CD4-positive, alpha-beta T cell treated with Interleukin-2 at 100 ng/mL for 4 hours (primary cell): ENCODE measurements around the gene MYO1D.
"Not testable (repeated sequence)": the region's sequence is repeated elsewhere in the genome, so short reads cannot be mapped to it uniquely, and the experiment has no call there.

Experiments
- DNase-seq: peaks from one replicate; pipeline ENCODE4 v3.0.0-alpha.2; 2020; ENCODE audit warnings: low spot score

Gene MYO1D

DNA sequence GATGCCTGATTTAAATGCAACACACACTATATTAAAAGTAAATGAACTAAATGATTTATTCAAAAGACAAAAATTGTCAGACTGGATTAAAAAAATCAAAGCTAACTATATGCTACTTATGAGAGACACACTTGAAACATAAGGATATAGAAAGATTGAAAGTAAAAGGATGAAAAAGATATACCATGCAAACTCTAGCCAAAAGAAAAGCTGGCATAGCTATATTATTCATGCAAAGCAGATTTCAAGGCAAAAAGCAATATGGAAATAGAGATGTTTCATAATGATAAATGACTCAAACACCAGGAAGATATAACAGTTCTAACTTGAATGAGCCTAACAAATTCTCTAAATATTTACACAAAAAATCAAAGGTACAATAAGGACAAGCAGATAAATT is 149.2 kb downstream of the MYO1D start:
- no peak for DNase-seq

DNA sequence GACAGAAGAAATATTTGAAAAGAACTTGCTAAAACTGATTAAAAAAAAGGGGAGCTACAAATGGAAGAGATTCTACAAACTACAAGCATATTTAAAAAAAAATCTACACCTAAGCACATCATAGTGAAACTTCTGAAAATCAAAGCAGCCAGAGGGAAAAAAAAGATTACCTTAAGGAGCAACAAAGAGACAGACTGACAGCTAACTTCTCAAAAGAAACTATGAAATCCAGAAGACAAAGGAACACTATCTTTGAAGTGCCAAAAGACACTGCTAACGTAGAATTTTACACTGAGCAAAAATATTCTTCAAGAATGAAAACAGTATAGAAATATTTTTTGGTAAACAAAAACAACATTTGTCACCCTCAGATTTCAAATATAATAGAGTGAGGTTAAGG is 151.2 kb downstream of the MYO1D start:
- DNase-seq = no peak

DNA sequence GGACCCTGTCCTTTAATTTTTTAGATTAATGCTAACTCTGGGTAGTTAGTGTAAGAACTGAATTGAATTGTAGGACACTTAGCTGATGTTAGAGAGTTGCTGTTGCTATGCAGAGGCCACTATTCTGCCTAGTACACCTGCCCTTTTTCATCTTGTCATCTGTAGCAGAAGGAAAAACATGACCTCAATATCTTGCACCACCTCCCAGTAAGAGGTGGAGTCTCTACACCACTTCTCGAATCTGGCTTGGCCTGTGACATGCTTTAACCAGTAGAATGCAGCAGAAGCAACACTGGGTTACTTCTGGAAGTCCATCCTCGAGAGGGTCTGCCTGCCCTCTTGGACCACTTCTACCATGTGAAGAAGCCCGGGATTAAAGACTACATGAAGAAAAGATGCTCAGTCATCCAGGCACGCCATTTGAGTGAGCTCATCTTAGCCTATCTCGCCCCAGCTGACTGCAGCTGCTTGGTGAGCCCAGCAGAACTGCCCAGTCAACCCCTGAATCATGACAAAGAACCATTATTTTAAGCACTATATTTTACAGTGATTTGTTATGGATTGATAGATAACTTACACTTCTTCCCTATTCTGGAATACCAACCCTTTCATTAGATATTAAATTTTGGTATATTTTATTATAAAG is 153.5 kb downstream of the MYO1D start:
- no peak for DNase-seq

DNA sequence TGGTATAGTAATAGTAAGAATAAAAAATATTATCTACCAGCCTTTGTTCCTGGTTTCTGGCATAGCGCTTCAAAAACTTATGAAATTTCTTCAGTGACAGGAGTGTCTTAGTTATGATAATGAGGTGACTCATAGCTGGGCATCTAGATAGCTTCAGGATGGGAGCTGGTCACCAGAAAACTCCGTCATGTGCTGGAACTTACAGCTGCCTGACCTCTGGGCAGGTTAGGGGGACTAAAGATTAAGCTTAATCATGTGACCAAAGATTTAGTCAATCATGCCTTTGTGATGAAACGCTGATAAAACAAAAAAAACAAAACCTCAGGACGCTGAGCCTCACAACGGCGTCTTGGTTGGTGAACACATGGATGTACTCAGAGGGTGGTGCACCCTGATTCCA is 154.2 kb downstream of the MYO1D start:
- DNase-seq = no peak

DNA sequence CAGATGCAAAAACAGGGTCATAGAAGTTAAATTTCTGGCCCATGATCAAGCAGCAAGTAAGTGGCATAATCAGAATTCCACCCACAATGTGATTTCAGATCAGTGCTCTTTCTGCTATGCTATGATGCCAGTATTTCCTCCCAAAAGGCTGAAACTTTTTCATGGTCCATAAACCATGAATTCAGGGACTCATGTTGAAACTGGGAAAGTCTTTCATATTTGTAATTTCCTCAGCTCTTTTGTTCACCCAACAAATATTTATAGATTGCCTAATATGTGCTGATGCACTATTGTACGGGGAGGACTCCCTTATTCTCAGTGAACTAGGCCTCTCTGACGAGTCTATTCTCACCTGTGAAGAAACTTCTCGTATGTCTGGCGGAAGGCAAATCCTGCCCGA is 156.3 kb downstream of the MYO1D start:
- no peak for DNase-seq

DNA sequence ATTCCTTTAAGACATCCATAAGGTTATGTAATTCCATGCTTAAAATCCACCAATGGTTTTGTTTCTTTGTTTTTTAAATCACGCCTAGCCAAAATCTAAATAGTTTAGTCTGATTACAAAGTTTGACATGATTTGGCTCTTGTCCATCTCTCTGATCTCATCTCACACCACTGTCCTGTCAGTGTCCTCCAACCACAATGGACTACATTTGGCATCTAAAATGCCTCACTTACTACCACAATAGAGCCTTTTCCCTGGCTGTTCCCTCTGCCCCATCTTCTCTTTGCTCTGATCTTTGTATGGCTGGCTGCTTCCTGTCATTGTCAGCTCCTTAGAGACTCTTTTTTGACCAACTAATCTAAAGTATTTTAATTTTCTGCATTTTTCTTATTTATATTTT is 157.2 kb downstream of the MYO1D start:
- DNase-seq = no peak

DNA sequence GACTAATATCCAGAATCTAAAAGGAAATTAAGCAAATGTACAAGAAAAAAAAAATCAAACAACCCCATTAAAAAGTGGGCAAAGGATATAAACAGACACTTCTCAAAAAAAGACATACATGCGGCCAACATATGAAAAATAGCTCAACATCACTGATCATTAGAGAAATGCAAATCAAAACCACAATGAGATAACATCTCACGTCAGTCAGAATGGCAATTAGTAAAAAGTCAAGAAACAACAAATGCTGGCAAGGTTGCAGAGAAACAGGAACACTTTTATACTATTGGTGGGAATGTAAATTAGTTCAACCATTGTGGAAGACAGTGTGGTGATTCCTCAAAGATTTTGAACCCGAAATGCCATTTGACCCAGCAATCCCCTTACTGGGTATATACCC is 162.0 kb downstream of the MYO1D start:
- not testable (repeated sequence) for DNase-seq

DNA sequence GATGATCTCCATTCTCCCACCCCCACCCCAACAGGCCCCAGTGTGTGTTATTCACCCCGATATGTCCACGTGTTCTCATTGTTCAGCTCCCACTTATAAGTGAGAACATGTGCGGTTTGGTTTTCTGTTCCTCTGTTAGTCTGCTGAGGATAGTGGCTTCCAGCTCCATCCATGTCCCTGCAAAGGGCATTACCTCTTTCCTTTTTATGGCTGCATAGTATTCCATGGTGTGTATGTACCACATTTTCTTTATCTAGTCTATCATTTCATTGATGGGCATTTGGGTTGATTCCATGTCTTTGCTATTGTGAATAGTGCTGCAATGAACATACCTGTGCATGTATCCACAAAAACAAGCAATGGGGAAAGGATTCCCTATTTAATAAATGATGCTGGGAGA is 162.7 kb downstream of the MYO1D start:
- not testable (repeated sequence) for DNase-seq

DNA sequence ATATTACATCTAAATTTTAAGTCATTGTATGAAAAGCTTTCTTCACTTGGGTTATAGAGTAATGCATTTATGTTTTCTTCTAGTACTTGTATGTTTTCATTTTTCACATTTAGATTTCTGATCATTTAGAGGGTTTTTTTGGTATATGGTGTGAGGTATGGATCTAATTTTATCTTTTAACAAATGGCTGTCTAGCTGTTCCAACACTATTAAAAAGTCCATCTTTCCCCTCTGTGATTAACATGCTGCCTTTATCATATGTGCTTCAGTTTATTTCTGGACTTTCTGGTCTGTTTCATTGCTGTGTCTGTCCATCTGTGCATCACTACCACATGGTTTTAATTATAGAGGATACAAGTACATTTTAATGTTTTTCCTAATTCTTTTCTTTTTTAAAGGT is 163.8 kb downstream of the MYO1D start:
- no peak for DNase-seq

DNA sequence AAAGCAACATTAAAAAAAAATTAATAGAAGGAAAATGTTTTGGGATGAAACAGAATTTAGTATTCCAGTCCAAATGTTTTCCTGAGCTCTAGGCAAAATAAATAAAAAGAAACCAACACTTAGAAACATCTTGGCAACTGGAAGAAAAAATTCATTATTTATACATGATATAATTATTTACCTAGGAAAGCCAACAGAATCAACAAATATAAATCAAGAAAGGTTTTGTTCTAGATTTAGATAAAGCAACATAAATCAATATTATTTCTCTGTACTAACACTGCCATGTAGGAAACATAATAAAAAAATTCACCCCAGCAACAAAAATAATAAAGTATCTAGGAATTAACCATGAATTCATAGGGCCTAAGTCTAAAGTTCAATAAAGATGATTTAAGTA is 167.4 kb downstream of the MYO1D start:
- no peak for DNase-seq

DNA sequence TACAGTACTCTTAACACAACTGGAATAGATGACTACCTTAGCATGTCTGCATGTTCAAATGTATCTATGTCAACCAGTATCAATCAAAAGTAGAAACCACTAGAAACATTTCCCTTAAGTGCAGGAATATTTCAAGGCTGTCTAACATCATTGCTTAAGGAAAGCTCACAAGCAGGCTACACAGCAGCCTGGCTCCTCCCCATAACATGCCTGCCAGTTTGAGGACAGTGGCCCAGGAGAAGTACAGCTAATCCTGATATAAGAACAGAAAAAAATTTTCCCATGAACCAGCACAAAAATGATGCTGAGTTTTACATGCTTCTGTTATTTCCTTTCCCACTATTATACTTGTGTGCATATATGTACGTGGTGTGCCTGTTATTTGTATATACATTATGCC is 175.1 kb downstream of the MYO1D start:
- no peak for DNase-seq

DNA sequence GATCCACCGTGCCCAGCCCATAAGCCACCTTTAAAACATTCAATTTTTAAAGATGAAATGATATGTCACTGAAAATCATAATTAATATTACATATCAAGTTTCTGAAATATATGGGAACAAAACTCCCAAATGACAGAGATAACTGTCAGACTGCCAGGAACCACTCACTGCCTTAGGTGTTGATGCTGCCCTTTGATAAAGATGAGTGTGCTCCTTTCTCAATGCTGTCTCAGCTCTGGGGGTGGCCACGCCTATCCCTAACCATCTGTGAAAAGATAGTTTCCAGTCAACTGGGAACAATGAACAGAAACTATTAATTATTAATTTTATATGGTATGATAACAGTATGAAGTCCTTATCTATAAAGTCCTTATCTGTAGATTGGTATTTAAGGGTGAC is 177.7 kb downstream of the MYO1D start:
- no peak for DNase-seq

DNA sequence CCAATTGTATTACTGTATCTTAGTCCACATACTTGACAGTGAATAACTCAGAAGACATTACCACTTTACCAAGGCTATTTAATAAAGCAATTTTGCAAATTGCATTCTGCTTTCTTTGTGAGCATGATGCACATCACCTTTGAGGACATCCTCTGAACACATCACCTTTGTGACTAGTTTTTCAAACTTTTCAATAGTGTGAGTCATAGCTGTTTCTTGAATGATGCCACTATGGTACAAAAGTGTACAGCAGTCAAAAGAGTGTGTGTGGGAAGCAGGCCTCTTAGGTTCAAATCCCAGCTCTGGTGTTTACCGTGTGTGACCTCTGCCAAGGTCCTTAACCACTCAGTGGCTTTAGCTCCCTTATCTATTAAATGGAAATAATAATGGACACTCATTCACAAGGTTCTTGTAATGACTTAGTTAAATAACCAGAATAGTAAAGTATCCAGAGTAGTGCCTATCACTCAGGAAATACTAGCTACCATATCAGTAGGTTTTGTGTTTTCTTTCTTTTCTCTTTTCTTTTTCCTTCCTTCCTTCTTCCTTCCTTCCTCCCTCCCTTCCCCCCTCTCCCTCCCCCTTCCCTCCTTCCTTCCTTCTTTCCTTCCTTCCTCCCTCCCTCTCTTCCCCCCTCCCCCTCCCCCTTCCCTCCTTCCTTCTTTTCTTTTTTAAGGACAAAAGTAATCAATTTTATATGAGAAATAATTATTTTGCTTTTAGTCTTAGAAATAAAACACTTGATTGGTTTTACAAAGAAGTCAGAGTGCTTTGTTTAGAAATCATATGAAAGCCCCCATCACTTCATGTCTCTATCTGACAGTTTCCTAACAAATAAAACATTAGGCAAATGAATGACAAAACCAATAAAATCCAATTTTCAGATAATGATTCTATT is 178.9 kb downstream of the MYO1D start:
- DNase-seq = no peak

DNA sequence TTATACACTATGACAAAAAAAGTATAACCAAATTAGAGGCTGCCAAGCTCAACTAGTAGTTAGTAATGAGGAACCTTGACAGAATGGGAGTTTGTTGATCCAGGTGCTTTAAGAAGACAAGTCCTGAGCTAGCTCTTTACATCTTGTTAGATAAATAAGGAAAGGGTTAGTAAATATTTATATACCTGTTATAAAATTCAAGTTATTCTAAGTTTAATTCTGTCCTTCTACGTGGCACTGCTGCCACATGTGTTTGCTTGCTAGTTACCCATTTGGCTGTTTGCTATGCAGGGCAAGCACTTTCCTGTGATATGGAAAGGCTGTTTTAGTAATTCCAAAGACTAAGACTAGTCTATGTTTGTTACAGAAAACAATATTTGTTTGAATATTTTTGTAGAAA is 180.5 kb downstream of the MYO1D start:
- no peak for DNase-seq

DNA sequence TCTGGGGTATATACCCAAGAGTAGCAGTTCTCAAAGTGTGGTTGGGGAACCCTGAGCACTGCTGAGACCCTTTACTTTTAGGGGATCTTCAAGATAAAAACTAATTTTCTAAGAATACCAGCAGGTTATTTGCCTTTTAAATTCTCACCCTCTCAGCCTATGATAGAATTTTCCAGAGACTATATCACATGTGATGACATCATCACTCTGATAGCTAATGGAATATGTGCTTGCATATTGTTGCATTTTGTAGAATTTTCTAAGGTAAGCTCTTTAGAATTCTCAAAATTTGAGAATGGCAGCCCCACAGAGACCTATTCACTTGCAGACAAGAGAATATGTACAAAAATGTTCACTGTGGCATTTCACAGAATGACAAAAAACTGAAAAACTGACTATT is 181.1 kb downstream of the MYO1D start:
- no peak for DNase-seq

DNA sequence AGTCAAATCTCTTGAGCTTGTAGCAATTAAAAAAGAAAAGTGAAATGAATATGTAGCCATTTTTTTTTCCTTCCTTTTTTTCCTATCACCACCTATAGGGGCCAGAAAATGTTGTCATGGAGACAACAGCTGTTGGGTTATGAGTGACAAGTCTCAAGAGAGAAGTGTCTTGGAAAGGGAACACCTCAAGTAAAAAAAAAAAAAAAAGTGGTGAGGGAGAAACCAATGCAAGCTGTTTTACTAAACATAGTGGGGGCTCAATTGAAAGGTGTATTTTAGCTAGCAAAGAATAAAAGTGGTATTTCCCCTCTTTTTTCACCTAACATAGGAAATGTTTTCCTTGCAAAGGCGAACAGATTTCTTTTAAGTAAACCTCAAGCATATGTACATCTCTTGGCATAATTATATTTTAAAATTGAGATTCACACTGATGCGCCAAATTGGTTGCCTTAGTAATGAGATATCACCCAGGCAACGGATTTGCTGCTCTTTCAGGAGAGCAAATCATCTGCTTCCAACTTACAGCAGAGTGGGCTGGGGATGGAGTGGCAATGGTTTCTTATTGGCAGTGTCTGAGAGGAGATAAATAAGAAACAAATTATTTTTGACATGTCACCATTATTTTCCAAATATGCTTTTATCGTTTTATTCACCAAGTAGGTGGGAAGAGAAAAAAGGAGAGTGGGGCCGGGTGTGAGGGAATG is 183.6 kb downstream of the MYO1D start:
- DNase-seq = no peak

DNA sequence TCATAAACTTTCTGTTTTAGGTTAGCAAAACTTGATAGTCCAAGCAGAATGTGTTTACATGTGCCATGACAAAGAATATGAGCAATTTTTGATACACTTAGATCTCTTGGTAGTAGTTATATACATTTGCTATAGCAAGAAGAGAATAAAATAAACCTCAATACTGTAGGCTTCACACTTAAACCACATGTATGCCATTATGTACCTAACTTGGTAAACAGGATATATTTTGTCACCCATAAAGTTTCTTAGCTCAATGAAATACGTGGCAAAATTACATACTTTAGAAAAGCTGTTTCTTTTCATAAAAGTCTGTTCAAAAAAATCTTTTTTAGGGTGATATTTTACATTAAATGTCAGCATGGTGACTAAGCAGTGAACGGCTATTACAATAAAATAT is 184.7 kb downstream of the MYO1D start:
- no peak for DNase-seq

DNA sequence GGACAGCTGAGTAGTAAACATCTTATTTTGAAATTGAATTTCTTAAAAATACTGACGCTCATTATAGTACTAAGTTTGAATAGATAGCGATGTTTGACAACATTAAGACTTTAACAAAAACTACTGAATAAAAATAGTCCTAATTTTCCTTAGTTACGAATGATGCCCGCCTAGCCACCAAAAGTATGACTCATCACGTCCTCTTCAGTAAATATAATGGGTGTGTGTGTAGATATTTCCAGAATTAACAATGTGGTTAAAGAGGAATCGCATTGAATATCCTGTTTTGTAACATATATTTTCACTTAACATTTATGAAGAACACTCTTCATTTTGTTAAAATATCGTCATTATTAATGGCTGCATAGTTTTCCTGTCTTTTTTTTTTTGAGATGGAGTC is 187.6 kb downstream of the MYO1D start:
- no peak for DNase-seq

DNA sequence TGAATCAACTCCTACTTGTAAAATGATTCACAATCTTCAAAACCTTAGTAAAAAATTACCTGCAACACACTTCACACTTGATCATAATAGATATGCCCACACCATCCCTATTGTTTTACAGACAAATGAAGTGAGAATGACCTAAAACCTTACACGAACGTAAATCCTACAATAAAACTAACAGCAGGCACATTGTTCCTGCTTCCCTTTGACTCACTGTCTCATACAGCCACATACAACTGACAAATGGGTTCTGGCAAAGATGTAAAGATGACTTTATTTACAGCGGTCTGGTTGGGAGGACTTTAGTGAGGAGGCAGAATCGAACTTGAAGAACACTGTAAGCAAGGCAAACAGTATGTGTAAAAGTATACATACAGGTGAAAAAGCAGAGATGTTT is 188.7 kb downstream of the MYO1D start:
- no peak for DNase-seq

DNA sequence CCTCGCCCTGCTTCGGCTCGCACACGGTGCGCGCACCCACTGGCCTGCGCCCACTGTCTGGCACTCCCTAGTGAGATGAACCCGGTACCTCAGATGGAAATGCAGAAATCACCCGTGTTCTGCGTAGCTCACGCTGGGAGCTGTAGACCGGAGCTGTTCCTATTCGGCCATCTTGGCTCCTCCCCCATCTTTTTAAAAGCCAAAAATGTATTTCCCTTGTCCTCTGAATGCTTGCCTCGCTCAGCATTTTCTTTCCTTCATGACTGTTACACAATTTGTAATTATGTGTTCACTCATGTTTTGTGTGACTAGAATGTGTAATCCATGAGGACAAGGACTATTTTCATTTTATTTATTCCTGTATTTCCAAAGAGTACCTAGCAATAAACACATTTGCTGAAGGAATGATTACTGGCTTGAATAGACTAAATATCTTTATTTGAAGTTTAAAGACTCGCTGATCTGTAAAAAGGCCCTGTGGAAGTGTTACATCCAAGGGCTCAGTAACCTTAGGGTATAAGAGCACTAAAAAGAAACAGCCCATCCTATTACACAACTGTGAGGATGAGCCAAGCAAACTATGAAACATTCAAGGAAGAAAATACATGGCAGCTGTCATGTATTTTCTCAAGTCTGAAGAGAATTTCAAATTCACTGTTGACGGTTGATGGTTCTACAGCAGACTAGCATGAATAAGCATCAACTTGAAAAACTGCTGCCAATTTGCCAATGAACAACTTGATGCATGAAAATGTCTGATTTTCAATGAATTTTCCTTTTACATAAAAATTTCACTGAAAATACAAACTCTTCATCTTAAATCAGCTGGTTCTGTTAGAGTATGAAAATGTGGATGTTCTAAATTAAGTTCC is 192.6 kb downstream of the MYO1D start:
- no peak for DNase-seq

DNA sequence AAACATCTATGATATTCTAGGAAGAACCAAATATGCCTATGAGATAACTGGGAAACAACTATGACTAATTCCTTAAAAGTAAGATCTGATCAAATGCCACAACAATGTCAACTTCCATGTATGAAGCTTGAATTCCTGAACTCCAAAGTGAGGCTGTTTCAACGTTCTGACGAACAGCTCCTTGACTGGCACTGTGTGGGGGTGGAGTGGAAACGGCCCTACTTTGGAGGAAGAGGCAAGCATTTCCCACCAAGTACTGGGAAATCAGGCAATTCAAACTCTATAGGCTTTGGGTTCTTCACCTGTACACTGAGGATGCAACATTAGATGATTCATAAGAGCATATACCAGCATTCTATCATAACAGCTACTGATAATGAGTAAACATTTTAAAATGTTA is 203.0 kb downstream of the MYO1D start:
- no peak for DNase-seq

DNA sequence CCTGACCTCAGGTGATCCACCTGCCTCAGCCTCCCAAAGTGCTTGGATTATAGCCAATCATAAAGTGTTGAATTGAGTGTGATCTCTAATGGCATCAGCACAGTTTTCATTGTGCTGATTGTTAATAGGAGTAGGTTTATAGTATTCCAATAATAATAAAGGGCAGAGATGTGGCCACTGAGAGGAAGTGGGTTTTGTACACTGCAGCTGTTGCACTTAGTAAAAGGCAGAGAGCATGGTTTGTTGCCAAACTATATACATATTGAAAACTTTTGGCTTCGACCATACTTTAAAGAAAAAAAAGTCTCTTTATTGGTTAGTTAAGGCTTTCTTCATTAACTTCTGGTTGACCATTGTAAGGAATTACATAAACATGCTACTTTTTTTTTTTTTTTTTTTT is 204.2 kb downstream of the MYO1D start:
- no peak for DNase-seq
